Right lung (tissue), 5 donors: ENCODE results near the gene RNU6-8. TPM values are rescaled to one million over a fixed set of nuclear protein-coding genes. Genes with fewer than 3 reads are reported as not detected.

Experiments used
- polyA plus RNA-seq, 5 donors: library from polyadenylated mRNA; unstranded; fragments of 120-200 nt; gene quantifications; one replicate each; pipeline versions ENCODE4 v1.2.1 to v1.2.3, GENCODE V29; 2013; ENCODE audit warnings: inconsistent platforms in 1 of 5, low replicate concordance in 1 of 5; ENCODE audit not compliant: insufficient read length in 5 of 5, insufficient read depth in 1 of 5

Gene RNU6-8
- polyA plus RNA-seq, 5 donors = not detected

Other genes with a start within 250 kb of the RNU6-8 start
- gene ARHGAP5, start 126.0 kb downstream of the RNU6-8 start, polyA plus RNA-seq = 100 to 1,000 TPM in 2 of 5 donors, 10 to 100 TPM in 3; 51.0 to 111 (median 83.5) TPM
- not detected for gene RNU6-7, start 1.2 kb downstream of the RNU6-8 start, polyA plus RNA-seq
- 1 to 10 TPM; 3.3 to 6.4 (median 6.1) TPM for gene AKAP6, start 126.0 kb upstream of the RNU6-8 start, polyA plus RNA-seq